ENCODE data around the gene RNF182.

GRCh38 chr6:13903364-13903763 lies 21.4 kb upstream of the RNF182 start:
- TF ChIP-seq, protein P1, sequence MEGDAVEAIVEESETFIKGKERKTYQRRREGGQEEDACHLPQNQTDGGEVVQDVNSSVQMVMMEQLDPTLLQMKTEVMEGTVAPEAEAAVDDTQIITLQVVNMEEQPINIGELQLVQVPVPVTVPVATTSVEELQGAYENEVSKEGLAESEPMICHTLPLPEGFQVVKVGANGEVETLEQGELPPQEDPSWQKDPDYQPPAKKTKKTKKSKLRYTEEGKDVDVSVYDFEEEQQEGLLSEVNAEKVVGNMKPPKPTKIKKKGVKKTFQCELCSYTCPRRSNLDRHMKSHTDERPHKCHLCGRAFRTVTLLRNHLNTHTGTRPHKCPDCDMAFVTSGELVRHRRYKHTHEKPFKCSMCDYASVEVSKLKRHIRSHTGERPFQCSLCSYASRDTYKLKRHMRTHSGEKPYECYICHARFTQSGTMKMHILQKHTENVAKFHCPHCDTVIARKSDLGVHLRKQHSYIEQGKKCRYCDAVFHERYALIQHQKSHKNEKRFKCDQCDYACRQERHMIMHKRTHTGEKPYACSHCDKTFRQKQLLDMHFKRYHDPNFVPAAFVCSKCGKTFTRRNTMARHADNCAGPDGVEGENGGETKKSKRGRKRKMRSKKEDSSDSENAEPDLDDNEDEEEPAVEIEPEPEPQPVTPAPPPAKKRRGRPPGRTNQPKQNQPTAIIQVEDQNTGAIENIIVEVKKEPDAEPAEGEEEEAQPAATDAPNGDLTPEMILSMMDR (IDR thresholded peaks at IDR 0.05; ENCODE audit: insufficient read depth, low read length): no peak
- TF ChIP-seq SPI1 (IDR thresholded peaks at IDR 0.05; ENCODE audit: borderline replicate concordance, low read depth) (no peak), POLR2AphosphoS5 (IDR thresholded peaks at IDR 0.05; ENCODE audit: low read depth) (no peak), GABPA (IDR thresholded peaks at IDR 0.05; ENCODE audit: low read depth) (no peak)
- TF ChIP-seq, protein P2, sequence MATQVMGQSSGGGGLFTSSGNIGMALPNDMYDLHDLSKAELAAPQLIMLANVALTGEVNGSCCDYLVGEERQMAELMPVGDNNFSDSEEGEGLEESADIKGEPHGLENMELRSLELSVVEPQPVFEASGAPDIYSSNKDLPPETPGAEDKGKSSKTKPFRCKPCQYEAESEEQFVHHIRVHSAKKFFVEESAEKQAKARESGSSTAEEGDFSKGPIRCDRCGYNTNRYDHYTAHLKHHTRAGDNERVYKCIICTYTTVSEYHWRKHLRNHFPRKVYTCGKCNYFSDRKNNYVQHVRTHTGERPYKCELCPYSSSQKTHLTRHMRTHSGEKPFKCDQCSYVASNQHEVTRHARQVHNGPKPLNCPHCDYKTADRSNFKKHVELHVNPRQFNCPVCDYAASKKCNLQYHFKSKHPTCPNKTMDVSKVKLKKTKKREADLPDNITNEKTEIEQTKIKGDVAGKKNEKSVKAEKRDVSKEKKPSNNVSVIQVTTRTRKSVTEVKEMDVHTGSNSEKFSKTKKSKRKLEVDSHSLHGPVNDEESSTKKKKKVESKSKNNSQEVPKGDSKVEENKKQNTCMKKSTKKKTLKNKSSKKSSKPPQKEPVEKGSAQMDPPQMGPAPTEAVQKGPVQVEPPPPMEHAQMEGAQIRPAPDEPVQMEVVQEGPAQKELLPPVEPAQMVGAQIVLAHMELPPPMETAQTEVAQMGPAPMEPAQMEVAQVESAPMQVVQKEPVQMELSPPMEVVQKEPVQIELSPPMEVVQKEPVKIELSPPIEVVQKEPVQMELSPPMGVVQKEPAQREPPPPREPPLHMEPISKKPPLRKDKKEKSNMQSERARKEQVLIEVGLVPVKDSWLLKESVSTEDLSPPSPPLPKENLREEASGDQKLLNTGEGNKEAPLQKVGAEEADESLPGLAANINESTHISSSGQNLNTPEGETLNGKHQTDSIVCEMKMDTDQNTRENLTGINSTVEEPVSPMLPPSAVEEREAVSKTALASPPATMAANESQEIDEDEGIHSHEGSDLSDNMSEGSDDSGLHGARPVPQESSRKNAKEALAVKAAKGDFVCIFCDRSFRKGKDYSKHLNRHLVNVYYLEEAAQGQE (IDR thresholded peaks at IDR 0.05; ENCODE audit: insufficient replicate concordance, low read depth): no peak
